Measurements from ENCODE around the gene ITIH6.

- no peak for TF ChIP-seq CTCF (conservative IDR thresholded peaks at IDR 0.05)
- no peak for TF ChIP-seq EZH2 (IDR thresholded peaks at IDR 0.05; ENCODE audit: low read depth)
Measured at GRCh38 chrX:54818221-54818620, 20.2 kb upstream of the ITIH6 start.
